CD4-positive, alpha-beta T cell (primary cell): ENCODE measurements around the gene PARM1. TPM values are rescaled to one million over a fixed set of nuclear protein-coding genes. Genes with fewer than 3 reads are reported as not detected.

Experiments
- ATAC-seq: fragments of 200-7000 bp; cut with Tn5 transposase; one replicate; pipeline ENCODE4 v1.10.0; 2022; ENCODE audit warnings: mild to moderate bottlenecking; ENCODE audit not compliant: poor library complexity
- CTCF ChIA-PET: fragments of 350-600 bp; sonication (Branson Sonifier 250); formaldehyde crosslinking; loops from one replicate; lab custom pipeline; 2021; ENCODE audit warnings: antibody characterized with exemption, inconsistent platforms; lab: Charles Lee
- POLR2A ChIA-PET: fragments of 350-600 bp; sonication (Branson Sonifier 250); formaldehyde crosslinking; loops from one replicate; lab custom pipeline; 2021; ENCODE audit warnings: antibody characterized with exemption, inconsistent platforms; lab: Charles Lee
- DNase-seq, 14 experiments: peaks; one replicate each; pipeline ENCODE4 v3.0.0-alpha.2; 2013 to 2020; ENCODE audit warnings: mixed read lengths in 2 of 14
- H3K27ac ChIP-seq, 2 donors: one replicate each; pipeline versions ENCODE4 v1.5.1 to v1.7.0; 2013; ENCODE audit warnings: low read length in 2 of 2, low read depth in 1 of 2, mild to moderate bottlenecking in 1 of 2
- H3K27me3 ChIP-seq, 2 experiments: 1 replicate in 1 of 2; 2 replicates in 1 of 2; pipeline versions ENCODE4 v1.6.1 to v1.7.0; 2013; ENCODE audit warnings: low read length in 2 of 2, control low read depth in 1 of 2, mild to moderate bottlenecking in 1 of 2, moderate library complexity in 1 of 2; ENCODE audit not compliant: insufficient read depth in 2 of 2, control insufficient read depth in 1 of 2
- H3K36me3 ChIP-seq: one replicate; pipeline ENCODE4 v1.6.1; 2013; ENCODE audit warnings: low read length, control low read depth; ENCODE audit not compliant: insufficient read depth
- H3K4me1 ChIP-seq: one replicate; pipeline ENCODE4 v1.6.1; 2013; ENCODE audit warnings: low read length, control low read depth; ENCODE audit not compliant: insufficient read depth
- H3K4me3 ChIP-seq: one replicate; pipeline ENCODE4 v1.5.1; 2013; ENCODE audit warnings: mild to moderate bottlenecking, low read length, moderate library complexity
- H3K9me3 ChIP-seq, 2 experiments: 1 replicate in 1 of 2; 2 replicates in 1 of 2; pipeline versions ENCODE4 v1.6.1 to v1.7.0; 2013; ENCODE audit warnings: low read length in 2 of 2, mild to moderate bottlenecking in 2 of 2, control low read depth in 1 of 2, moderate library complexity in 1 of 2; ENCODE audit not compliant: control insufficient read depth in 1 of 2, insufficient read depth in 1 of 2
- H3K27ac Mint-ChIP-seq: one replicate; pipeline ENCODE4 v1.8.0; 2020; ENCODE audit warnings: mixed read lengths
- H3K27me3 Mint-ChIP-seq: one replicate; pipeline ENCODE4 v1.8.0; 2021; ENCODE audit warnings: mixed read lengths
- H3K36me3 Mint-ChIP-seq: one replicate; pipeline ENCODE4 v1.8.0; 2021; ENCODE audit warnings: low read depth, mixed read lengths
- H3K4me1 Mint-ChIP-seq: one replicate; pipeline ENCODE4 v1.8.0; 2021; ENCODE audit warnings: low read depth, mixed read lengths
- H3K4me3 Mint-ChIP-seq: one replicate; pipeline ENCODE4 v1.8.0; 2020; ENCODE audit warnings: mild to moderate bottlenecking, mixed read lengths
- H3K9me3 Mint-ChIP-seq: one replicate; pipeline ENCODE4 v1.8.0; 2020; ENCODE audit warnings: mixed read lengths
- CTCF ChIP-seq: fragments of 200-600 bp; IDR thresholded peaks from one replicate; pipeline ENCODE4 v1.8.0; 2022; ENCODE audit warnings: antibody characterized with exemption, mild to moderate bottlenecking
- intact Hi-C, 2 experiments: fragments of 100-400 bp; cut with DNase I in 1 of 2; cut with micrococcal nuclease in 1 of 2; formaldehyde crosslinking; loops; one replicate each; pipeline versions ENCODE4 v1.15.1 to v1.9.0; 2023 to 2025; cut with DNase I, micrococcal nuclease
- total RNA-seq, 174 experiments: library from RNA in 2 of 174; stranded (reverse) in 2 of 174; gene quantifications; one replicate each; pipeline ENCODE4 v1.2.3 and lab custom pipeline; 2021 to 2026

PARM1 gene
- total RNA-seq, 2 experiments from 2014 or later = 0.05 to 0.06 TPM

DNA sequence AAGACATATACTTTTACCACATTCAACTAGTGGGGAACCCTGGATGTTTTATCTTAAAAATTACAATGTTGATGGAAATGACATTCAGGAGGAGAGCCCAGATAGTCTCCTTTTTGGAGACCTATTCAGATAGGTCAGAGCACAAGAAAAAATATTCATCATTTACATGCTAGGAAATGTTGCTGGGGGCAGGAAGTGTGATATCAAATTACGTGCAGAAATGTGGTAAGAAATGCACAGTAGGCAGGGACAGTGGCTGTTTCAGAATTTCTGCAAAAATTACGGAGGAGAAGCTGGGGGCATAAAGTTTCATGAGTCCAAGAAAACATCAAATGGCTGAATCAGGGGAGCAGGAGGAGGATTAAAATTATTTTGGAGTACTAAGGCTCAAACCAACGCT, 8.2 kb downstream of the PARM1 start:
- no peaks in the 10 kb centered on the region for H3K36me3 ChIP-seq
- ChIA-PET CTCF (no interaction called here), POLR2A (no interaction called here)
- ATAC-seq (no peak), DNase-seq (no peak)
- Mint-ChIP-seq H3K9me3 (no peaks in the 10 kb centered on the region), H3K4me1 (no peaks in the 10 kb centered on the region), H3K36me3 (no peaks in the 10 kb centered on the region), H3K27me3 (peaks cover 36% of the 10 kb centered on the region), H3K27ac (no peak overlapping the region), H3K4me3 (no peak overlapping the region)
- no peaks in the 10 kb centered on the region for H3K4me1 ChIP-seq
- intact Hi-C loops = no loop called here
- peaks cover under 1 to 11% of the 10 kb centered on the region in 2 experiments for H3K27me3 ChIP-seq
- H3K27ac ChIP-seq = no peak overlapping the region
- no peak overlapping the region for H3K4me3 ChIP-seq
- no peaks in the 10 kb centered on the region for H3K9me3 ChIP-seq
- TF ChIP-seq CTCF = no peak

- TF ChIP-seq CTCF = no peak
- Mint-ChIP-seq H3K36me3 (no peaks in the 10 kb centered on the region), H3K4me3 (no peak overlapping the region), H3K27ac (no peak overlapping the region), H3K9me3 (no peaks in the 10 kb centered on the region), H3K4me1 (no peaks in the 10 kb centered on the region), H3K27me3 (peaks cover 23% of the 10 kb centered on the region)
- no peak for ATAC-seq
- ChIA-PET POLR2A (no interaction called here), CTCF (no interaction called here)
- H3K9me3 ChIP-seq = no peaks in the 10 kb centered on the region
- H3K36me3 ChIP-seq = no peaks in the 10 kb centered on the region
- DNase-seq = no peak
- H3K27ac ChIP-seq = no peak overlapping the region
- H3K27me3 ChIP-seq = peaks cover 0 to 3% of the 10 kb centered on the region in 2 experiments
- H3K4me1 ChIP-seq = no peaks in the 10 kb centered on the region
- intact Hi-C loops = no loop called here
- no peak overlapping the region for H3K4me3 ChIP-seq
Measured at GRCh38 chr4:74942251-74942917, 9.5 kb downstream of the PARM1 start.

DNA sequence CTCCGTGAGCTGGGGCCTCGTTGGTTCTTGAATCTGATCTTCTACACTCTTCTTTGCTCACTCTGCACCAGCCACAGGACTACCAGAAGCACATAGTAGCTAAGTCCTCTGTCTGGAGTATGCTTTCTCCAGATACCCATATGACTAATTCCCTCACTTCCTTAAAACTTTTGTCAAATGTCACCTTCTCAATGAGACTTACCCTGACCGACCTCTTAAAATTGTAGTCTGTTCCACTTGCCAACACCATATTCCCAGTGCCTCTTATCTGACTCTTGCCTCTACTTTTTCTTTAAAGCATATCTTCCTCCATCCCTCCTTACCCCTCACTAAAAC, 10.0 kb downstream of the PARM1 start:
- no peaks in the 10 kb centered on the region for H3K4me1 ChIP-seq
- H3K4me3 ChIP-seq = no peak overlapping the region
- intact Hi-C loops = no loop called here
- no peak for TF ChIP-seq CTCF
- DNase-seq (no peak), ATAC-seq (no peak)
- ChIA-PET POLR2A (no interaction called here), CTCF (no interaction called here)
- H3K4me1 Mint-ChIP-seq = no peaks in the 10 kb centered on the region
- no peaks in the 10 kb centered on the region for H3K9me3 ChIP-seq
- no peaks in the 10 kb centered on the region for H3K27me3 ChIP-seq
- no peaks in the 10 kb centered on the region for H3K9me3 Mint-ChIP-seq
- no peak overlapping the region for H3K27ac Mint-ChIP-seq
- no peaks in the 10 kb centered on the region for H3K36me3 Mint-ChIP-seq
- peaks cover 20% of the 10 kb centered on the region for H3K27me3 Mint-ChIP-seq
- H3K27ac ChIP-seq = no peak overlapping the region
- no peak overlapping the region for H3K4me3 Mint-ChIP-seq
- H3K36me3 ChIP-seq = no peaks in the 10 kb centered on the region
